HG03280 (cell line): ENCODE results near the gene MDN1.
"Not testable (repeated sequence)": the region's sequence is repeated elsewhere in the genome, so short reads cannot be mapped to it uniquely, and the experiment has no call there.

Experiments
- ATAC-seq: cut with Tn5 transposase; IDR thresholded peaks from one replicate; pipeline ENCODE4 v1.9.1; 2021; ENCODE audit warnings: mild to moderate bottlenecking, moderate library complexity; ENCODE audit not compliant: unreplicated experiment

MDN1 gene

GRCh38 chr6:89775150-89775549 is 44.4 kb downstream of the MDN1 start:
- ATAC-seq = no peak

GRCh38 chr6:89769572-89769971 is 50.0 kb downstream of the MDN1 start:
- no peak for ATAC-seq

GRCh38 chr6:89768324-89768723 is 51.3 kb downstream of the MDN1 start:
- no peak for ATAC-seq

DNA sequence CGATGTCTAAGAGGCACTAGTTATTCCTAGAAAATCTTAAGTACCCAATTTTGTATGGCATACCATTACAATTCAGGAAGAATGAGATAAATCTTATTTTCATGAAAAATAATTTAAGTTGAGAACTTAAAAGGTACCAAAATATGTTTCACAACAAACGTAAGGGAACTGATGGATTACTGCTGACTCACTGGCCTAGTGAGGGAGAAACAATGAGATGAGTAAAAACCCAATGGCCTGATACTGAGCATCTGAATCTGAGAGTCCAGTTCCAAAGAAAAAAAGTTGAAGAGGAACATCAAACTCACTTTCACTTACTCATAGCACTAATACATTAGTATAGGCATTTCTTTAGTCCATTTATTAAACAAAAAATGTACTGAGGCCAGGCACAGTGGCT is 56.0 kb downstream of the MDN1 start:
- ATAC-seq = no peak

GRCh38 chr6:89758830-89759229 is 60.8 kb downstream of the MDN1 start:
- ATAC-seq = no peak

DNA sequence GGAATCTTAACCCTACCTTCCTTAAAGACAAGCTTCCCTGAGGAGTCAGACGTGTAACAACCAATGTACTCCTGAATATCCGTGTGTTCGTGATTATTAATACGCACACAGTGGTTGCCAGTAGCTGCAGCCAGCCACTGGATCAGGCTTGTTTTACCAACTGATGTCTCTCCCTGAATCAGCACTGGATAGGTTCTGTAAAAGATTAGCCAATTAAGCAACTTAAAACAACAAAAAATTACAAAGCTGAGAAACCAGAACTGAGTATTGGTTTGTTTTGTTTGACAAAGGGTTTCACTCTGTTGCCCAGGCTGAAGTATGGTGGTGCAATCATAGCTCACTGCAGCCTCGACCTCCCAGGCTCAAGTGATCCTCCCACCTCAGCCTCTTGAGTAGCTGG is 69.3 kb downstream of the MDN1 start:
- ATAC-seq = no peak

GRCh38 chr6:89749918-89750317 is 69.7 kb downstream of the MDN1 start:
- no peak for ATAC-seq

- ATAC-seq = no peak
Observed at GRCh38 chr6:89745716-89746115, 73.9 kb downstream of the MDN1 start.

DNA sequence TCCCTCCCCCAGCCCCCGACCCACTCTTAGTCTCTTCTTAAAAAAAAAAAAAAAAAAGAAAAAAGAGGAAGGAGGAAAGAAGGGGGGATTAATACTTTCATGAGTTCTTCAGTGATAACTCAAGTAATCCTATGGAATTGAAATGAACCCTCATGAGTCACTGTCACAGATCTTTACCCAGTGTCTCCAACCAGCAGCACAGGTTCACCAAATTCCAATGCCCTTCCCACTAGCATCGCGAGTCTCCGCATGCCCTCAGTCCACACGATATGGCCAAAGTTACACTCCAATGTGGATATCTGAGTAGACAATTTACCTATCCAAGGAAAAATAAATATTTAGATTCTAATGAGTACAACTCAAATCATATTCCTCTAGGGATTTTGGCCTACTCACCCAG is 74.5 kb downstream of the MDN1 start:
- no peak for ATAC-seq

DNA sequence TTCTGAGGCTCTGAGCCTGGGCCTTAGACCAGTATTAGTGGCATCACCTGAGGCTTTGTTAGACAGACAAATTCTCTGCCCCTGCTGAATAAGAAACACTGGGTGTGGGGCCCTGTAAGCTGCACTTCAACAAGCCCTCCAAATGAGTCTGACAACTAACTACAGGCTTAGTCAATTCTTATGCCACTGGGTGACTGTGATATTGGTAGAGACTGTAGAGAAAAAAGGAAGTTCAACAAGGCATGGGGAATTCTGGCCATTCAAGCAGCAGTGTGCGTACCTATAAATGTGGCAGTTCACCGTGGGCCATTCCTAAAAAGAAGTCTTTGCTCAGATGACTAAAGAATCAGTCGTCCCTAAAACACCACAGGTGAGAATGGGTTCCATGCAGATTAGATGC is 82.7 kb downstream of the MDN1 start:
- ATAC-seq = no peak

- ATAC-seq = no peak
Observed at GRCh38 chr6:89734526-89734925, 85.1 kb downstream of the MDN1 start.

DNA sequence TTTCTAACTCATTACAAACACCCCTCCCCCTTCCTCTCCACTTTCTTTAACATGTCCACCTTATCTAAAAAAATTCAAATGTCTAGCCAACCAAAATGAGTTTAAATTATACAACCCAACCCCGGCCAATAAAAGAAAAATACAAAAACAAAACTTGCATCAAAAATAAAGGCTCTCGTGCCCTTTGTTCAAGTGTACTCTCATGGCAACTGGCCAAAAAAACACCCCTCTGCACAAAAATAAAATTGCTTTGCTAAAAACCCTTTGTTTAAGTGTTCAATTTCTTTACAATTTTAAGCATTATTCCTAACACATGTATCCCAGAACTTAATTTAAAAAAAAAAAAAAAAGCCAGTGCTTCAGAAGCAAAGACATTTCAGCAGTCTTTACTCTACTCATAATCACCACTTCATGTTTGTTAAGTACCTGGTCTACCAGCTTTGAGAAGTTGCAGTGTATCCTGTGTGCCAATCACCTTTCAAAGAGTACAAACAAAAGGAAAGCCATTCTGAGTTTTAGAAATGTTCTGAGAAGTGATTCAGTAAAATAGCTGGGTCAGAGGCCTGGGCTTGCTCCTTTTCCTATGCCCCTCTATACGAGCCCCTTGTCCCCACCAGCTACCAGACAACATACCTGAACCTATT is 87.5 kb downstream of the MDN1 start:
- no peak for ATAC-seq

DNA sequence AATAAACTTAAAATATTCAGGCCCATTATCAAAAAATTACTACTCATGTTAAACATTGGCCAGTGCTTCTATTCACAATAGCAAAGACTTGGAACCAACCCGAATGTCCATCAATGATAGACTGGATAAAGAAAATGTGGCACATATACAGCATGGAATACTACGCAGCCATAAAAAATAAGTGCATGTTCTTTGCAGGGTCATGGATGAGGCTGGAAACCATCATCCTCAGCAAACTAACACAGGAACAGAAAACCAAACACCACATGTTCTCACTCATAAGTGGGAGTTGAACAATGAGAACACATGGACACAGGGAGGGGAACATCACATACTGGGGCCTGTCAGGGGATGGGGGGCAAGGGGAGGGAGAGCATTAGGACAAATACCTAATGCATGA is 88.3 kb downstream of the MDN1 start:
- not testable (repeated sequence) for ATAC-seq

DNA sequence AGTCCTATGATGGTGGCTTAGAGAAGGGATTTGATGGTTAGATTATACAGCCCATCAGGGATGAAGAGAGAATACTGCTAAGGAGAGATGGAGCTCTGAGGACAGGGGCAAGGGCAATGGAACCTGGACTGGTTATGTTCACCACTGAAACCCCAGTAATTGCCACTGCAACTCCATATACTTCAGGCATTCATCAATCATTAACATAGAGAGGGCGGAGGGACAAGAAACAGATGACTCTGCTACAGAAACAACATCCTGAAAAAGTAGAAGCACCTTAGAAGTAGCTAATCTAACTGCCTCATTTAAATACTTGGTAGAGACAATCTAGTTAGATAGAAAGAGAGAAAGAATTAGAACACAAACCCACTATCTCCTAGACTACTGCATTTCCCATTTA is 89.8 kb downstream of the MDN1 start:
- no peak for ATAC-seq

GRCh38 chr6:89727501-89727900 is 92.1 kb downstream of the MDN1 start:
- no peak for ATAC-seq

- ATAC-seq = no peak
Observed at GRCh38 chr6:89724981-89725380, 94.6 kb downstream of the MDN1 start.

GRCh38 chr6:89723046-89723445 is 96.5 kb downstream of the MDN1 start:
- no peak for ATAC-seq

DNA sequence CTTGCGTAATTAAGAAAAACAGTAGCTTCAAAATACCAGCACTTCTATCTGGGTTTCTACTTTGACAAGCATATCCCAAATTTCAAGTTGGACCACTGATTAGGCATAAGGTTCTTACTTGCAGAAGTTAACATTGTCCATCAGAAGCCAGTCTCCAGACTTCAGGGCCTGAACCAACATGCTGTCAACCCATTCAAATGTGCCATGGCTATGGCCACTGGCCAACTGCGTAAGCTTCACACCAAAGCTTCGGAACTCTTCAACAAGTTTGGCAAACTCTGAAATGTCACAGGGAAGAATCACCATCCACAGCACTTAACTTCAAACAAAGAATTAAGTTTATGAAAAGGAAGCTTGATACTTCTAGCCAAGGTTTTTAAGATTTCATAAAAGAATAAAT is 103.1 kb downstream of the MDN1 start:
- no peak for ATAC-seq

DNA sequence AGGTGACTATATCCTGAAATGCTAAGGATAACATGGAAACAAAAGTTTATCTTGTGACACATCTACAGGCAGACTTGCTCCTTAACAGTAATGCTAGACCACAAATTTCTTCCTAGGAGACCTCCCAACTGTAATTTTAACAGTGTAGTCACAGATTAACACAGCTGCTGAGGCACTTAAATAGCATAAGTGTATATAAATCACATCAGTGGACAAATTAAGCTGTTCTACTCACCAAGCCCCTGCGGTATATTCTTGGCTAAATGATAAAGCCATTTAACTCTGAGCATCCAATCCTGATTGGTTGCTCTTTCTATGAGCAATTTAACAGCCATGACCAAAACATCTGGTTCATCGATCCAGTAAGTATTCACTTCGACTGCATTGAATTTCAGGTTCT is 107.8 kb downstream of the MDN1 start:
- no peak for ATAC-seq

- no peak for ATAC-seq
Observed at GRCh38 chr6:89708316-89708715, 111.3 kb downstream of the MDN1 start.

- no peak for ATAC-seq
Observed at GRCh38 chr6:89707766-89708165, 111.8 kb downstream of the MDN1 start.

DNA sequence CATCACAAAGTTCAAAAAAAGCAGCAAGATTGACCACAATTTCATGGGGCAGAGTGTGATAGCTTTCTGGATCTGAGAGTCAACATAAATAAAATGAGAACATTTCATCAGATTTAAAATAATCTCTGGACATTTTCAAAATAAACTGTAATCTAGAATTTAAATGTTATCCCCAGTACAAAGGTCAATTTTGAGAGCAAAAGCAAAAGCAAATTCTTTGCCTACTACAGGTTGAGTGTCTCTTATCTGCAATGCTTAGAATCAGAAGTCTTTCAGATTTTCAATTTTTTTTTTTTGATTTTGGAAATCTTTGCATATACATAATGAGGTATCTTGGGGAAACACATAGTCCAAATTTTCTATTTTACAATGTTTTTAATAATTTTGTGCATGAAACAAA is 113.5 kb downstream of the MDN1 start:
- ATAC-seq = no peak

- ATAC-seq = no peak
Observed at GRCh38 chr6:89703292-89703691, 116.3 kb downstream of the MDN1 start.
